Measurements from ENCODE around the gene CCDC92B. TPM values are rescaled to one million over a fixed set of nuclear protein-coding genes. Genes with fewer than 3 reads are reported as not detected.

The CCDC92B gene
- 0.09 TPM in 1 of 2 replicates, not detected in the other for total RNA-seq (2021)
- Bru-seq, nascent RNA, result not detected
- BruChase-seq, experiment 1, labeled RNA remaining after a 2-hour chase, result percentile 15 among the genes with signal in this experiment
- percentile 15 among the genes with signal in this experiment for BruChase-seq, experiment 2, labeled RNA remaining after a 6-hour chase
- long read RNA-seq, result 0 reads

- Histone ChIP-seq H3K9me3 (ENCODE audit: low read depth, low read length, poor library complexity, severe bottlenecking) (no peaks in the 10 kb centered on the region), H3K4me3 (ENCODE audit: low read depth, low read length, poor library complexity, severe bottlenecking) (peak within 1 kb of the TSS; percentile 15), H3K27me3 (replicated peaks; ENCODE audit: insufficient read depth, low read depth, low read length, poor library complexity) (peaks cover 56% of the 10 kb centered on the region), H3K36me3 (ENCODE audit: insufficient read depth, low read length, poor library complexity, severe bottlenecking) (no peaks in the 10 kb centered on the region), H3K27ac (ENCODE audit: low read depth, low read length, poor library complexity, severe bottlenecking) (no peak within 1 kb of the TSS), H3K4me1 (ENCODE audit: insufficient read depth, low read length, poor library complexity, severe bottlenecking) (no peaks in the 10 kb centered on the region)
- CTCF ChIA-PET, result no interaction called here
- no peak for DNase-seq (ENCODE audit: low spot score)
- intact Hi-C loops (cut with micrococcal nuclease; ENCODE audit: unreplicated experiment), result no loop called here
- POLR2A ChIA-PET (ENCODE audit: low non-redundant PET), result no interaction called here
- no peak for TF ChIP-seq EZH2 (IDR thresholded peaks at IDR 0.05; ENCODE audit: borderline replicate concordance, low read depth, low read length, poor library complexity, severe bottlenecking)
- TF ChIP-seq, protein P1, sequence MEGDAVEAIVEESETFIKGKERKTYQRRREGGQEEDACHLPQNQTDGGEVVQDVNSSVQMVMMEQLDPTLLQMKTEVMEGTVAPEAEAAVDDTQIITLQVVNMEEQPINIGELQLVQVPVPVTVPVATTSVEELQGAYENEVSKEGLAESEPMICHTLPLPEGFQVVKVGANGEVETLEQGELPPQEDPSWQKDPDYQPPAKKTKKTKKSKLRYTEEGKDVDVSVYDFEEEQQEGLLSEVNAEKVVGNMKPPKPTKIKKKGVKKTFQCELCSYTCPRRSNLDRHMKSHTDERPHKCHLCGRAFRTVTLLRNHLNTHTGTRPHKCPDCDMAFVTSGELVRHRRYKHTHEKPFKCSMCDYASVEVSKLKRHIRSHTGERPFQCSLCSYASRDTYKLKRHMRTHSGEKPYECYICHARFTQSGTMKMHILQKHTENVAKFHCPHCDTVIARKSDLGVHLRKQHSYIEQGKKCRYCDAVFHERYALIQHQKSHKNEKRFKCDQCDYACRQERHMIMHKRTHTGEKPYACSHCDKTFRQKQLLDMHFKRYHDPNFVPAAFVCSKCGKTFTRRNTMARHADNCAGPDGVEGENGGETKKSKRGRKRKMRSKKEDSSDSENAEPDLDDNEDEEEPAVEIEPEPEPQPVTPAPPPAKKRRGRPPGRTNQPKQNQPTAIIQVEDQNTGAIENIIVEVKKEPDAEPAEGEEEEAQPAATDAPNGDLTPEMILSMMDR (conservative IDR thresholded peaks at IDR 0.05; ENCODE audit: low read depth, low read length), result no peak
- no TSS peak for BruUV-seq (replicated peaks)
Measured at GRCh38 chr17:2749058-2749783, at the start of gene CCDC92B. TSS of gene CCDC92B (minus strand) at chr17:2749652. CDS start at chr17:2735145, 14,507 bp downstream.

DNA sequence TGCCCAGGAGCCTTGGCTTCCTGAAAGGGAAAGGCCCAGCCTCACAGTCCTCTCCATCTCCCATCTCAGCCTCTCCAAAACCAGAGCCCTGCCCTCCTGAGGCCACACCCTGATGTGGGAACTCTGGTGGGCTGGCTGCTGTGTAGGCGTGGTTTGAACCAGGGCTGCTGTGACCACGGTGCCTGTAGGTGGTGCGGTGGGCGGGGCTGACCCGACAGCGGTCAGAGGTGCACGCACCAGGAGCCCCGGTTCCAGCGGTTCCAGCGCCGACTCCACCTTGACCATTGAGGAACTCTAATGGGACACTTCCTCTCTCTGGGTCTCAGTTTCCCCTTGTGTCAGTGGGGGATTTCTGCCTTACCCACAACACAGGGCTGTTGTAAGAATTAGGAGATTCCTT is 49.2 kb upstream of the CCDC92B start:
- peaks cover 20% of the 10 kb centered on the region for H3K27me3 ChIP-seq (replicated peaks; ENCODE audit: insufficient read depth, low read depth, low read length, poor library complexity)
- no peak for DNase-seq (ENCODE audit: low spot score)
- no peak overlapping the region for H3K4me3 ChIP-seq (ENCODE audit: low read depth, low read length, poor library complexity, severe bottlenecking)

DNA sequence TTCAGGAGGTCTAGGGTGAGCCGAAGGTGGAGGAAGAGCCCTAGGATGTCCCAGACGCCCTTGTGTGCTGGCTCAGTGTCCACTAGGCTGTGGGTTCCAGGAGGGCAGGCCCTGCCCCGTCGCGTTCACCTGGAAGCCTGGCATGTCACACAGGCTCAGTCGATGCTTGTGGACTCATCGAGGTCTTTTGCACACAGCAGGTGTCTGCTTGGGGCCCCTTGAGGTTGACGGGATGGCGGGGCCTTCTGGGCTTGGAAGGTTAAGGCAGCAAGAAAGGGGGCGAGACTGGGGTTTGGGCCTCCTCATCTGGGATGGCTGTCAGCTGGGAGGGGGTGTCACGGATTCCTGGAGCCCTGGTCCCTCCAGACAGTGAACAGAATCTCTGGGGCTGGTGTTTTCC is 48.7 kb upstream of the CCDC92B start:
- no peak overlapping the region for H3K4me3 ChIP-seq (ENCODE audit: low read depth, low read length, poor library complexity, severe bottlenecking)
- H3K9me3 ChIP-seq (ENCODE audit: low read depth, low read length, poor library complexity, severe bottlenecking), result no peaks in the 10 kb centered on the region
- no peak for DNase-seq (ENCODE audit: low spot score)
- TF ChIP-seq, protein P1 (conservative IDR thresholded peaks at IDR 0.05; ENCODE audit: low read depth, low read length), result no peak
- TF ChIP-seq EZH2 (IDR thresholded peaks at IDR 0.05; ENCODE audit: borderline replicate concordance, low read depth, low read length, poor library complexity, severe bottlenecking), result no peak
- no peak overlapping the region for H3K27ac ChIP-seq (ENCODE audit: low read depth, low read length, poor library complexity, severe bottlenecking)
- no peaks in the 10 kb centered on the region for H3K4me1 ChIP-seq (ENCODE audit: insufficient read depth, low read length, poor library complexity, severe bottlenecking)
- CTCF ChIA-PET, result no interaction called here
- no TSS peak for BruUV-seq (replicated peaks)
- H3K36me3 ChIP-seq (ENCODE audit: insufficient read depth, low read length, poor library complexity, severe bottlenecking), result no peaks in the 10 kb centered on the region
- POLR2A ChIA-PET (ENCODE audit: low non-redundant PET), result no interaction called here
- intact Hi-C loops (cut with micrococcal nuclease; ENCODE audit: unreplicated experiment), result no loop called here
- H3K27me3 ChIP-seq (replicated peaks; ENCODE audit: insufficient read depth, low read depth, low read length, poor library complexity), result peaks cover 18% of the 10 kb centered on the region

More for the DNA sequence above, 49.2 kb upstream of the CCDC92B start:
- ChIA-PET CTCF (no interaction called here), POLR2A (ENCODE audit: low non-redundant PET) (no interaction called here)
- H3K9me3 ChIP-seq (ENCODE audit: low read depth, low read length, poor library complexity, severe bottlenecking), result no peaks in the 10 kb centered on the region
- BruUV-seq (replicated peaks), result no TSS peak
- no peaks in the 10 kb centered on the region for H3K4me1 ChIP-seq (ENCODE audit: insufficient read depth, low read length, poor library complexity, severe bottlenecking)
- H3K27ac ChIP-seq (ENCODE audit: low read depth, low read length, poor library complexity, severe bottlenecking), result no peak overlapping the region
- TF ChIP-seq, protein P1 (conservative IDR thresholded peaks at IDR 0.05; ENCODE audit: low read depth, low read length), result no peak
- TF ChIP-seq EZH2 (IDR thresholded peaks at IDR 0.05; ENCODE audit: borderline replicate concordance, low read depth, low read length, poor library complexity, severe bottlenecking), result no peak
- intact Hi-C loops (cut with micrococcal nuclease; ENCODE audit: unreplicated experiment), result no loop called here
- no peaks in the 10 kb centered on the region for H3K36me3 ChIP-seq (ENCODE audit: insufficient read depth, low read length, poor library complexity, severe bottlenecking)
